ENCODE measurements around the gene EMC9.
A peak's percentile ranks its signal among the peaks of the same experiment; 100 is the strongest.

Gene EMC9

DNA sequence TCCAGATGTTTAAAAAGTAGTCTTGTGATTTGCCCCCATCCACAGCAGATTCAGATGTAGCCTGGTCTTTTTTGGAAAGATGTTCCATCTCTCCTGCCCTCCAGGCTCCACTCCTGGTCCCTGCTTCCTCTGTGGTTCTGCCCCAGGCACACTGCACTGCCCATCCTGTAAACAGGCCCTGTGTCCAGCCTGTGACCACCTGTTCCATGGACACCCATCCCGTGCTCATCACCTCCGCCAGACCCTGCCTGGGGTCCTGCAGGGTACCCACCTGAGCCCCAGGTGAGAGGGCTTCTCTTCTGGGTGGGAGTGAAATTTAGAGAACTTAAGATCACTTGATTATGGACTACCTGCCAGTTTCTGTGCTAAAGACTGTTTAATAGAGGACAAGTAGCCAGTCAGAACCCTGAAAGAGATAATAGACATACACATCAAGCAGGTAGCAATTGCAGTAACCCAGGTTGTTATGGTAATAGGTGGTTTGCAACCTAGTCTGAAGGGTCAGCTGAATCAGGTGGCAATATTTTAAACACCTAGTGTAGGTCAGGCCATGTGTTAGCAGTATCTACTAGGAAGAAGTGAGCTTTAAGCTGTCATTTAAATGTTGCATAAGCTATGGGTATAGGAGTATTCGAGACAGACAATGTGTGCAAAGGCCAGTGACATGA, 8.0 kb upstream of the EMC9 start:
- peaks cover 5% of the 10 kb centered on the region; the same call in 1 of the 2 replicates for H3F3A ChIP-seq (ENCODE audit: insufficient read depth, low read length)
- peaks cover 11% of the 10 kb centered on the region for H3K4me1 ChIP-seq (ENCODE audit: low read length)
- no peaks in the 10 kb centered on the region for H4K20me1 ChIP-seq (ENCODE audit: insufficient read depth, low read length)
- no peak overlapping the region for H3K9ac ChIP-seq (ENCODE audit: low read length)
- no peaks in the 10 kb centered on the region for H3K27me3 ChIP-seq (replicated peaks; ENCODE audit: insufficient read depth, low read length)
- TF ChIP-seq EZH2phosphoT487 (IDR thresholded peaks at IDR 0.05; ENCODE audit: low read length) = no peak
- TF ChIP-seq, protein P1, sequence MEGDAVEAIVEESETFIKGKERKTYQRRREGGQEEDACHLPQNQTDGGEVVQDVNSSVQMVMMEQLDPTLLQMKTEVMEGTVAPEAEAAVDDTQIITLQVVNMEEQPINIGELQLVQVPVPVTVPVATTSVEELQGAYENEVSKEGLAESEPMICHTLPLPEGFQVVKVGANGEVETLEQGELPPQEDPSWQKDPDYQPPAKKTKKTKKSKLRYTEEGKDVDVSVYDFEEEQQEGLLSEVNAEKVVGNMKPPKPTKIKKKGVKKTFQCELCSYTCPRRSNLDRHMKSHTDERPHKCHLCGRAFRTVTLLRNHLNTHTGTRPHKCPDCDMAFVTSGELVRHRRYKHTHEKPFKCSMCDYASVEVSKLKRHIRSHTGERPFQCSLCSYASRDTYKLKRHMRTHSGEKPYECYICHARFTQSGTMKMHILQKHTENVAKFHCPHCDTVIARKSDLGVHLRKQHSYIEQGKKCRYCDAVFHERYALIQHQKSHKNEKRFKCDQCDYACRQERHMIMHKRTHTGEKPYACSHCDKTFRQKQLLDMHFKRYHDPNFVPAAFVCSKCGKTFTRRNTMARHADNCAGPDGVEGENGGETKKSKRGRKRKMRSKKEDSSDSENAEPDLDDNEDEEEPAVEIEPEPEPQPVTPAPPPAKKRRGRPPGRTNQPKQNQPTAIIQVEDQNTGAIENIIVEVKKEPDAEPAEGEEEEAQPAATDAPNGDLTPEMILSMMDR (IDR thresholded peaks at IDR 0.05; ENCODE audit: low read length) = no peak
- TF ChIP-seq EZH2 (optimal IDR thresholded peaks at IDR 0.05; ENCODE audit: low read depth, low read length) = no peak
- H2AFZ ChIP-seq (ENCODE audit: low read length) = no peak overlapping the region
- DNase-seq = no peak
- no peak overlapping the region for H3K4me2 ChIP-seq (ENCODE audit: low read depth, low read length)
- no peaks in the 10 kb centered on the region for H3K9me3 ChIP-seq (replicated peaks; ENCODE audit: insufficient read depth, low read length)
- no peaks in the 10 kb centered on the region for H3K9me2 ChIP-seq (replicated peaks; ENCODE audit: insufficient read depth, low read length)
- H3K79me2 ChIP-seq (ENCODE audit: low read length) = peaks cover 39% of the 10 kb centered on the region
- no peak overlapping the region for H3K27ac ChIP-seq (ENCODE audit: low read length)
- H3K4me3 ChIP-seq (ENCODE audit: low read length) = no peak overlapping the region
- no peaks in the 10 kb centered on the region for H3K36me3 ChIP-seq (replicated peaks; ENCODE audit: insufficient read depth, low read length)

- Histone ChIP-seq H3K4me3 (ENCODE audit: low read length) (peak overlapping the region; percentile 87), H3F3A (ENCODE audit: insufficient read depth, low read length) (peaks cover 5% of the 10 kb centered on the region; the same call in 1 of the 2 replicates), H3K27me3 (replicated peaks; ENCODE audit: insufficient read depth, low read length) (no peaks in the 10 kb centered on the region), H3K27ac (ENCODE audit: low read length) (no peak overlapping the region), H3K4me2 (ENCODE audit: low read depth, low read length) (peak overlapping the region; percentile 79), H3K9me2 (replicated peaks; ENCODE audit: insufficient read depth, low read length) (no peaks in the 10 kb centered on the region), H3K4me1 (ENCODE audit: low read length) (peaks cover 11% of the 10 kb centered on the region), H4K20me1 (ENCODE audit: insufficient read depth, low read length) (no peaks in the 10 kb centered on the region), H2AFZ (ENCODE audit: low read length) (no peak overlapping the region), H3K79me2 (ENCODE audit: low read length) (peaks cover 47% of the 10 kb centered on the region), H3K9ac (ENCODE audit: low read length) (peak overlapping the region; percentile 59), H3K9me3 (replicated peaks; ENCODE audit: insufficient read depth, low read length) (no peaks in the 10 kb centered on the region), H3K36me3 (replicated peaks; ENCODE audit: insufficient read depth, low read length) (no peaks in the 10 kb centered on the region)
- no peak for DNase-seq
- TF ChIP-seq, protein P1 (IDR thresholded peaks at IDR 0.05; ENCODE audit: low read length) = no peak
- TF ChIP-seq EZH2phosphoT487 (IDR thresholded peaks at IDR 0.05; ENCODE audit: low read length) = no peak
These were observed 6.5 kb upstream of the EMC9 start for GRCh38 chr14:24147761-24148428.

- H3K9me3 ChIP-seq (replicated peaks; ENCODE audit: insufficient read depth, low read length) = no peaks in the 10 kb centered on the region
- H2AFZ ChIP-seq (ENCODE audit: low read length) = peak within 1 kb of the TSS; percentile 65
- no peaks in the 10 kb centered on the region for H3K9me2 ChIP-seq (replicated peaks; ENCODE audit: insufficient read depth, low read length)
- H3F3A ChIP-seq (ENCODE audit: insufficient read depth, low read length) = peaks cover 5% of the 10 kb centered on the region
- no peaks in the 10 kb centered on the region for H3K27me3 ChIP-seq (replicated peaks; ENCODE audit: insufficient read depth, low read length)
- no peak for TF ChIP-seq EZH2 (optimal IDR thresholded peaks at IDR 0.05; ENCODE audit: low read depth, low read length)
- TF ChIP-seq EZH2phosphoT487 (IDR thresholded peaks at IDR 0.05; ENCODE audit: low read length) = no peak
- TF ChIP-seq, protein P1 (IDR thresholded peaks at IDR 0.05; ENCODE audit: low read length) = no peak
- peak within 1 kb of the TSS; percentile 81 for H3K4me2 ChIP-seq (ENCODE audit: low read depth, low read length)
- H3K27ac ChIP-seq (ENCODE audit: low read length) = peak within 1 kb of the TSS; percentile 76; the same call in 1 of the 2 replicates
- peaks cover 11% of the 10 kb centered on the region for H3K4me1 ChIP-seq (ENCODE audit: low read length)
- peak within 1 kb of the TSS; percentile 84 for H3K9ac ChIP-seq (ENCODE audit: low read length)
- DNase-seq = peak; percentile 92
- no peaks in the 10 kb centered on the region for H4K20me1 ChIP-seq (ENCODE audit: insufficient read depth, low read length)
- H3K4me3 ChIP-seq (ENCODE audit: low read length) = peak within 1 kb of the TSS; percentile 87
- H3K79me2 ChIP-seq (ENCODE audit: low read length) = peaks cover 47% of the 10 kb centered on the region
- no peaks in the 10 kb centered on the region for H3K36me3 ChIP-seq (replicated peaks; ENCODE audit: insufficient read depth, low read length)
These were observed 5.8 kb upstream of the EMC9 start, which contains the start of gene RNF31 for GRCh38 chr14:24146978-24147760. Gene RNF31, plus strand, starts transcription at chr14:24147498. Its CDS starts 201 bp downstream, at chr14:24147699.
